ENCODE results near the gene NEGR1.

Gene NEGR1

GRCh38 chr1:71850515-71850914 is 431.8 kb downstream of the NEGR1 start:
- TF ChIP-seq ZFX (IDR thresholded peaks at IDR 0.05; ENCODE audit: borderline replicate concordance), result no peak
- TF ChIP-seq CTCF (IDR thresholded peaks at IDR 0.05), result no peak
- no peak overlapping the region for H3K27ac ChIP-seq

DNA sequence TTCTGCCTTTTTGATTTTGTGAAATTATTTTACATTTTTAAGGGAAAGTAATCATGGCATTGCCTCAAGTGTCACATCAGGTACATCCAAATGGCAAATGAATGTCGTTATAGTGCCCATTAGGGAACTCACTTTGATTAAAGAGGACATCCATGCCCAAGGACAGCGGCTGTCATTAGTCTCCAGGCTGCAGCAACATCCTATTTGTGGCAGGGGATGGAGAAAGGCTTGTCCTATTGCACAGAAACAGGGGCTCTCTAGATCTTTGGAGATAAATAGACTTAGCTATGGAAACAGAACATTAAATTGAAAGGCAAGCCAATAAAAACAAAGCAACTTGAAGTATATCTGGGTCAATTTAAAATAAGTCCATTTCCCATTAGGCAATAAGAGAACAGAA is 439.3 kb downstream of the NEGR1 start:
- no peak for TF ChIP-seq ZFX (IDR thresholded peaks at IDR 0.05; ENCODE audit: borderline replicate concordance)
- no peak for TF ChIP-seq CTCF (IDR thresholded peaks at IDR 0.05)
- H3K27ac ChIP-seq, result no peak overlapping the region

GRCh38 chr1:71839876-71840275 is 442.5 kb downstream of the NEGR1 start:
- no peak overlapping the region for H3K27ac ChIP-seq
- TF ChIP-seq ZFX (IDR thresholded peaks at IDR 0.05; ENCODE audit: borderline replicate concordance) (no peak), CTCF (IDR thresholded peaks at IDR 0.05) (no peak)

DNA sequence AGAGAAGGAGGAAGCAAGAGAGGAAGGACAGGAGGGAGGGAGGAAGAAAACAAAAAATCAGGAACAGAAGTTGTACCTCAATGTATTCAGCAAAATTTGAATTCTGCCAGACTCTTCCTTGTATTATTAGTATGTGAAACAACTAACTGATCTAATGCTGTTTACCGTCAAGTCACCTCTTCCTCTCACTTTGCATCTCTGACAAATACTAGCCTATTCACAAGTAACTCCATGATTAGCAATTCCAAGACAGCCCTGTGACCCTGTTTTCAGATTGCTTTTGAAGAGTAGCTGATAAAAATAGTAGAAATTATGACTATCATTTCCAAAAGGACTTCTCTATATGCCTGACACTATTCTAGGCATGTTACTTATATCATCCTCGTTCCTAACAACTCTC is 445.4 kb downstream of the NEGR1 start:
- no peak overlapping the region for H3K27ac ChIP-seq
- TF ChIP-seq ZFX (IDR thresholded peaks at IDR 0.05; ENCODE audit: borderline replicate concordance), result no peak
- no peak for TF ChIP-seq CTCF (IDR thresholded peaks at IDR 0.05)

DNA sequence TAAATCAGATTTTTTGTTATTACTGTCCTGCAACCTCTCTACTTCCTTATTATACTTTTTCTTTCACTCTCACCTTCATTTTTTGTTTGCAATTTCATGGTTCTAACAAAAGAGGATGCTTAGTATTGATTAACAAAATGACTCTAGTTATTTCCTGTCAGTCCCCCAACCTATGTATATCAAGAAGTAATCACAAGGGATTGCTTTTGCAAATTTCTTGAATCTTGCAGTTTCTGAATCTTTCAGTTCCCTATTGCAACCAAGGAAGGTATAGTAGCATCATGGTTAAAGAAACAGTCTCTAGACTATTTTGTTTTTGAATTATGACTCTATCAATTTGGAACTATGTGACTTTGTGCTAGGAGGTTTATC is 446.9 kb downstream of the NEGR1 start:
- H3K27ac ChIP-seq, result no peak overlapping the region
- no peak for TF ChIP-seq CTCF (IDR thresholded peaks at IDR 0.05)
- no peak for TF ChIP-seq ZFX (IDR thresholded peaks at IDR 0.05; ENCODE audit: borderline replicate concordance)

- H3K27ac ChIP-seq, result no peak overlapping the region
- no peak for TF ChIP-seq ZFX (IDR thresholded peaks at IDR 0.05; ENCODE audit: borderline replicate concordance)
- no peak for TF ChIP-seq CTCF (IDR thresholded peaks at IDR 0.05)
Measured at GRCh38 chr1:71834601-71835441, 447.5 kb downstream of the NEGR1 start.

DNA sequence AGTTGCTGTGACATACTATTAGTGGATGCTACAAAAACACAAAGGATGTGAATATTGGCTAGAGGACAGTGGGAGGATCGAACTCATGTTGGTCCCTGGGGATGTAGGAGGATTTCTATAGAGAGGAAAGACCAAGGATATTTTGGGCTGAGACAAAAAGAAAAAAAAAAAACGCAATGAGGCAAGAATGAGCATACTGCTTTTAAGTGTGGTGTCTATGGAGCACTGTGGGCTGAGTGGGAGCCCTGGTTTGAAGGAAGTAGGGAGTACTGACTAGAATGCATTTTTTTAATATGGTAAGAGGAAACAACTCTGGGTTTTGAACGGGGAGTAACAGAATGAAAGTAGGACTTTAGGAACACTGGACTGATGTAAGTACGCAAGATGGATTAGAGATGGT is 450.7 kb downstream of the NEGR1 start:
- TF ChIP-seq ZFX (IDR thresholded peaks at IDR 0.05; ENCODE audit: borderline replicate concordance) (no peak), CTCF (IDR thresholded peaks at IDR 0.05) (no peak)
- no peak overlapping the region for H3K27ac ChIP-seq

Data from 22Rv1 (cell line).